Tibial nerve (tissue), 4 donors: ENCODE measurements around the gene FGF5.

ENCODE experiments used
- CTCF ChIP-seq, 5 experiments: fragments of 200-600 bp in 3 of 5; fragments of 450-650 bp in 2 of 5; sonication (generic) in 3 of 5; IDR thresholded peaks; one replicate each; pipeline ENCODE4 v1.5.1; 2016 to 2019; ENCODE audit warnings: antibody characterized with exemption in 5 of 5, mild to moderate bottlenecking in 3 of 5, moderate library complexity in 2 of 5
- EP300 ChIP-seq, 2 donors: sonication (generic); formaldehyde crosslinking; IDR thresholded peaks; one replicate each; pipeline ENCODE4 v1.6.1; 2017; ENCODE audit warnings: antibody characterized with exemption in 2 of 2, mild to moderate bottlenecking in 1 of 2
- POLR2A ChIP-seq, 2 donors: fragments of 450-650 bp; IDR thresholded peaks; one replicate each; pipeline ENCODE4 v1.6.1; 2017; ENCODE audit warnings: antibody characterized with exemption in 2 of 2, mild to moderate bottlenecking in 2 of 2, moderate library complexity in 2 of 2

GRCh38 chr4:80333121-80333520 lies 66.7 kb downstream of the FGF5 start:
- TF ChIP-seq CTCF (IDR thresholded peaks at IDR 0.05) (no peak), POLR2A (IDR thresholded peaks at IDR 0.05) (no peak), EP300 (IDR thresholded peaks at IDR 0.05) (no peak)
